IPS DF 6.9 (cell line): ENCODE data around the gene THY1.
A peak's percentile ranks its signal among the peaks of the same experiment; 100 is the strongest.

Source experiments
- DNase-seq: peaks from one replicate; pipeline ENCODE4 v3.0.0-alpha.2; 2013; ENCODE audit warnings: low read depth, low spot score
- H3K27ac ChIP-seq: one replicate; pipeline ENCODE4 v1.5.1; 2013; ENCODE audit warnings: low read length, control low read depth
- H3K27me3 ChIP-seq: 2 replicates; pipeline ENCODE4 v1.6.1; 2013; ENCODE audit warnings: mild to moderate bottlenecking, low read length; ENCODE audit not compliant: control insufficient read depth, insufficient read depth
- H3K36me3 ChIP-seq: 2 replicates; pipeline ENCODE4 v1.6.1; 2013; ENCODE audit warnings: low read length; ENCODE audit not compliant: control insufficient read depth, insufficient read depth
- H3K4me1 ChIP-seq: 2 replicates; pipeline ENCODE4 v1.6.1; 2013; ENCODE audit warnings: low read length; ENCODE audit not compliant: control insufficient read depth, insufficient read depth
- H3K4me3 ChIP-seq: 2 replicates; pipeline ENCODE4 v1.5.1; 2013; ENCODE audit warnings: mild to moderate bottlenecking, low read length
- H3K9me3 ChIP-seq: 2 replicates; pipeline ENCODE4 v1.6.1; 2013; ENCODE audit warnings: low read length, inconsistent platforms; ENCODE audit not compliant: control insufficient read depth, insufficient read depth
- WGBS: extraction: QIAGEN DNeasy Blood & Tissue Kit; methylation state at CpG from one replicate; pipeline ENCODE4 v1.1.7; 2013; ENCODE audit warnings: mixed read lengths, missing lambda C conversion rate; ENCODE audit not compliant: insufficient read length, insufficient coverage; 5-methylcytosine and 5-hydroxymethylcytosine counted together

The THY1 gene

DNA sequence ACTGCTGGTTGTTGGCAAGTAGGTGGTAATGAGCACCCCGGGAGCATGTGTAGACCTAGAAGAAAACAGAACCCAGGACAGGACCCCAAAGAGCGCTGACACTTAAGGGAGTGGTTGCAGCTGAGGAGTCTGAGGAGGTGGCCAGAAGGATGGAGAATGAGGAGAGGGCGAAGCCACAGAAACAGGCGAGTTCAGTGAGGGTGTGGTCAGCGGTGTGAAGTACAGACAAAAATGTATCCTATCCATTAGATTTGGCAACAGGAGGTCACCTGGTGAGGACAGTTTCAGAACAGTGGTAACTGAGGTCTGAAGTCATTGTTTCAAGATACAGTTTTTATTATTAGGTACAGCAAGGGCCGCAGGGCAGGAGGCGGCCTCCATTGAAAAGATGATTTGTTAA lies 8.6 kb upstream of the THY1 start:
- no peaks in the 10 kb centered on the region for H3K9me3 ChIP-seq
- no CpG with 5 or more reads among the region's 7 CpGs for WGBS
- peaks cover 3% of the 10 kb centered on the region for H3K4me1 ChIP-seq
- no peaks in the 10 kb centered on the region for H3K36me3 ChIP-seq
- no peak for DNase-seq
- H3K4me3 ChIP-seq = no peak overlapping the region
- H3K27ac ChIP-seq = no peak overlapping the region
- no peaks in the 10 kb centered on the region for H3K27me3 ChIP-seq

DNA sequence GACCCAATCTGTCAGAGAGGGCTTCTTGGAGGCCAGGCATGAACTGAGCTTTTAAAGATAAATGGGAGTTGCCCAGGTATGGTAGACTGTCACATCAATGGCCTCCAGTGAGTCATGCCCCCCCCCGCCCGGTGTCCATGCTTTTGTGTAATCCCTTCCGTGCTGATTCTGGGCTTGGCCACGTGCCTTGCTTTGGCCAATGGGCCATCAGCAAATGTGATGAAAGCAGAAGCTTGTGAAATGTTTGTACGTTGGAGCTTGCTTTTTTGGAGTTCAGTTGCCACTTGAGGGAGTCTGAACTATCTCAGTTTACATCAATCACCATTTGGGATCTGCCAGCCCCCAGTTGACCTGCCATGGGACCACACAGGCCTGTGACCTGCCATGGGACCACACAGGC lies 4.3 kb upstream of the THY1 start:
- H3K4me3 ChIP-seq = no peak overlapping the region
- H3K9me3 ChIP-seq = no peaks in the 10 kb centered on the region
- H3K4me1 ChIP-seq = peaks cover 11% of the 10 kb centered on the region
- H3K36me3 ChIP-seq = no peaks in the 10 kb centered on the region
- no peak for DNase-seq
- no peaks in the 10 kb centered on the region for H3K27me3 ChIP-seq
- H3K27ac ChIP-seq = no peak overlapping the region
- no CpG with 5 or more reads among the region's 5 CpGs for WGBS

DNA sequence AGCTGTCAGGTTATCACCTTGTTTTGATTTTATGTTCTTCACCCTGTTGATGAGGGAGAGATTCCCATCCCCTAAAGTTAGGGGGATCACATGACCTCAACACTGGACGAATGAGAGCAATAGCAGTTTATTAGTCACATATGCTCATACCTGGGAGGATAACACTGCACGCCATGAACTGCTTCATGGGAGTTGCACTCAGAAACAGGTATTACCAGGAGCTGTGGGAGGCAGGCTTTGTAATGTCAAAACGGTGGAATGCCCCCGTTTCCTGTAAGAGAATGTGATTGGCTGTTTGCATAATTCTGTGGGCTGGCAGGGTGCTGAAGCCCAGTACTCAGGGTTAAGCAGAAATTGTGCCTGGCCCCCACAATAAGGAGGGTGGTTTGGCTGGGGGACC lies 3.2 kb upstream of the THY1 start:
- WGBS = no CpG with 5 or more reads among the region's 4 CpGs
- peaks cover 13% of the 10 kb centered on the region; the same call in 1 of the 2 replicates for H3K4me1 ChIP-seq
- no peaks in the 10 kb centered on the region for H3K36me3 ChIP-seq
- DNase-seq = no peak
- H3K4me3 ChIP-seq = no peak overlapping the region
- H3K9me3 ChIP-seq = no peaks in the 10 kb centered on the region
- no peak overlapping the region for H3K27ac ChIP-seq
- no peaks in the 10 kb centered on the region for H3K27me3 ChIP-seq

DNA sequence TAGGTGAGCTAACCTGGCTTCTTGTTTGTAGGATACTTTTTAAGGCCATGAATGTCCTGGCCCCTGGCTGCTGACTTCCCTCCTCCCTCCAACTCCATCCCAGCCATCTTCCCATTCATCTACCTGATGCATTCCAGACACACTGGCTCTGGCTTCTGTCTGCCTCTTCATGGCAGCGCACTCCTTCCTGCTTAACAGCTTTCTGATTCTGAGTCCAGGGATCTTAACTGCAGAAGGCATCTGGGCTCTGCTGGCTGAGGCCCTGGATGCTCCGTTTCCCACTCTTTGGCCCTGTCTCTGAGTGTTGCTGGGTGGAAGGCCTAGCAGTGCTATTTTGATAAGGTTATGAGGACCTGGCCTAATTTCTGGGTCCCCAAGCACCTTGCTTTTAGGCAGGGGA lies 1.8 kb upstream of the THY1 start:
- no peak overlapping the region for H3K27ac ChIP-seq
- DNase-seq = no peak
- peaks cover 17% of the 10 kb centered on the region for H3K4me1 ChIP-seq
- peaks cover 6% of the 10 kb centered on the region; the same call in 1 of the 2 replicates for H3K36me3 ChIP-seq
- no peak overlapping the region for H3K4me3 ChIP-seq
- no CpG with 5 or more reads among the region's 2 CpGs for WGBS
- no peaks in the 10 kb centered on the region for H3K27me3 ChIP-seq
- no peaks in the 10 kb centered on the region for H3K9me3 ChIP-seq

DNA sequence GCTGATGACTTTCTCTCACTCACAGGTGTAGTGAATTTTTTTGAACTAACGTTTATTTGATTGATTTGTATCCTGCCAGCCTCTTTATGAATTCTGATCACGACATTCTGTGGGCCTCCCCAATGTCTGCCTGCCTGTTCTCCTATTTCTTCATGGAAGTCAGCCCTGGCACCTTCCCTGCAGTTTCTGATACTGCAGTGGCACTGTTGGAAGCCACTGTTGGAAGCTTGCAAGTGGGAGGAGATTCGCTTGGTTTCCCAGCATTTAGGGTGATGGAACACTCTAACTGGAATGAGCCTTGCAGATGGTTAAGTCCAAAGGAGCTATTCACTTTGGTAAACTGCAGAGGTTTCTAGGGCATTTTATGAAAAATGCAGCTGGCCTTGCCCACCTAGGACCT lies 1.3 kb upstream of the THY1 start:
- peaks cover 11% of the 10 kb centered on the region for H3K36me3 ChIP-seq
- no peak overlapping the region for H3K4me3 ChIP-seq
- WGBS = no CpG with 5 or more reads among the region's 3 CpGs
- H3K4me1 ChIP-seq = peaks cover 18% of the 10 kb centered on the region
- no peaks in the 10 kb centered on the region for H3K9me3 ChIP-seq
- DNase-seq = no peak
- H3K27ac ChIP-seq = no peak overlapping the region
- no peaks in the 10 kb centered on the region for H3K27me3 ChIP-seq

DNA sequence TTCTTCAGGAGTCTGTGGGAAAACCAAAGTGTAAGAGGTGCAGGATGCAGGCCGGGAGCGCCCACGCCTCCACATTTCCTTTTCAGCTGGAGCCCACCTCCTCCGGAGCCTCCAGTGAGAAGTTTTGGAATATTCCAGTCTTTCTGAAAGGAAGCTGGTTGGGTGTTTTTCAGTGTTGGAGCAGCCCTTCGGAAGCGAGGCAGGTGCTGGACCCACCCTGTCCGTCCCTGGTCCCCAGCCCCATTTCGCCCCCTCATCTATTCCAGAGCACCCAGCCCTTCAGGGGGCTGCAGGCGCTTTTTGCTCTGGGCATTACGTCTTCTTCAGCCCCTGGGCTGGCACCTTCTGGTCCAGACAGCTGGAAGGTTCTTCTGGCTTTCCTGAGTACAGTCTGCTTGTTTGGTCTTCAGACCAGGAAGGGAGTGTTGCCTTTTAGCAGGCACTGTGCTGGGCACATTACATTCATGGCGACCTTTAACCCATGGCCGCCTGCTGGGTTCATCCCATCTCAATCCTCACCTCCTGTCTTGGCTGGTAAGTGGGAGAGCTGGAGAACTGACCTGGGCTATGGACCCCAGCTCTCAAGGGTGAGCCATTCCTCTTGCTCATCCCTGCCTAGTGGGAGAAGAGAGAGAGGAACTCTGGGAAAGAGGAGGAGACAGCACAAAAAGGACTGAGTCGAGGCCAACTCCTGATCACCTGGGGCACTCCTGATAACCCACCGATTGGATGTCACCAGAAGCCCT lies 710 bp upstream of the THY1 start:
- no CpG with 5 or more reads among the region's 14 CpGs for WGBS
- no peaks in the 10 kb centered on the region for H3K27me3 ChIP-seq
- H3K27ac ChIP-seq = no peak overlapping the region
- no peak for DNase-seq
- H3K36me3 ChIP-seq = peaks cover 17% of the 10 kb centered on the region
- peak overlapping the region; percentile 61; the same call in 1 of the 2 replicates for H3K4me3 ChIP-seq
- peaks cover 18% of the 10 kb centered on the region for H3K4me1 ChIP-seq
- no peaks in the 10 kb centered on the region for H3K9me3 ChIP-seq

DNA sequence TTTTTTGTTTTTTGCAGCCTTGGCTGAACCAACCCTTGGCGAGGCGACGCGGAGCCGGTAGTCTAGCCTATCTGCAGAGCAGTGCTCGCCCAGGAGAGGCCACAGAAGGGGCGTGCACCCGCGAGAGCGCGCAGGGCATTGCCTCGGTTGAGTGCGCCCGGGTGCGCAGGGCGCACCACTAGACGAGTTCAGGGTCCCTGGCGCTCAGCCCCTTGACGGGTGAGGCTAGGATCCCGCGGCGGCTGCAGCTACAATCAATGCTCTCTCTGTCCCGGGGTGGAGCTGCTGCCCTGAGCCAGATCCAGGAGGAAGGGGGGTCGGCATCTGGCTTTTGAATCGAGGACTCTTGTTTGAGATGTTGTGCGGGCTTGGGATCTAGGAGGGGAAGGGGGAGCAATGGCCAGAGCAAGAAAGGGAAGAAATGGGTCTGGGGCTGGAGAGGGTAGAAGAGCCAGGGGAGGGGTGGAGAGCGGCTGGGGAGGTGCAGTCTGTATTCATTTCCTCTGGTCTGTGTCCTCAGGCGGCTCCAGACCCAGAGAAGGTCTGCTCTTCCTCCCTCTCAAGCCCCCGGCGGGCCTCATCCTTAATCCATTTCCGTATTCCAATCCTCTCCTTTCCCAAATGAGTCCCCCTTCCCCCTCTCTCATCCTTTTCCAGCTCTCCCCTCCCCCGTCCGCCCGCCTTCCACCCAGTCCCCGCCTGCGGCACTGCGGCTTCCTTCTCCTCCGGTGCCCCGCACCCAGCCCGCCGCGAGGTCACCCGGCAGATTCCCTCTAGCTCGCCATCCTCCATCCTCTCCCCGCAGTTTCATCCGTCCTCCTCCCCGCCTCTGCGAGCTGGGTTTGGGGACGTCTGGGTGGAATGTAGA lies 797 bp downstream of the THY1 start:
- H3K9me3 ChIP-seq = no peaks in the 10 kb centered on the region
- peaks cover 17% of the 10 kb centered on the region for H3K36me3 ChIP-seq
- peaks cover 18% of the 10 kb centered on the region for H3K4me1 ChIP-seq
- H3K27me3 ChIP-seq = no peaks in the 10 kb centered on the region
- H3K27ac ChIP-seq = no peak overlapping the region
- no peak for DNase-seq
- H3K4me3 ChIP-seq = peak overlapping the region; percentile 61
- WGBS = no CpG with 5 or more reads among the region's 49 CpGs

DNA sequence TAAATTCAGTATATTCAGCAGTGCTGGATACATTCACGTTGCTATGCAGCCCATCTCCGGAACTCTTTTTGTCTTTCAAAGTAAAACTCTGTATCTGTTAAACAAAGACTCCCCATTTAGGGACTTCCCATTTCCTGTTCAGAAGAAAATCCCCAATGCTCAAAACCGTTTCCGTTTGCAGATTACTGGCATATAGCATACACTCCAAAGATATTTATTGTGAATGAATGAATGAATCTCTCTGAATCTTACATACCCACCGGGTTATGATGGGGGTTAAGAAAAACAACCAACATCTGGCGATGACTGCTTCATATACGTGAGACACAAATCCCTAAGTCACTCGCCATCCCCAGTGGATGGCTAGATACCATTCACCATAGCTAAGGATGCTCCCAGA lies 1.6 kb downstream of the THY1 start:
- Histone ChIP-seq H3K9me3 (no peaks in the 10 kb centered on the region), H3K27me3 (no peaks in the 10 kb centered on the region), H3K4me3 (peak overlapping the region; percentile 61; the same call in 1 of the 2 replicates), H3K27ac (no peak overlapping the region), H3K36me3 (peaks cover 17% of the 10 kb centered on the region), H3K4me1 (peaks cover 17% of the 10 kb centered on the region)
- no CpG with 5 or more reads among the region's 8 CpGs for WGBS
- DNase-seq = no peak

DNA sequence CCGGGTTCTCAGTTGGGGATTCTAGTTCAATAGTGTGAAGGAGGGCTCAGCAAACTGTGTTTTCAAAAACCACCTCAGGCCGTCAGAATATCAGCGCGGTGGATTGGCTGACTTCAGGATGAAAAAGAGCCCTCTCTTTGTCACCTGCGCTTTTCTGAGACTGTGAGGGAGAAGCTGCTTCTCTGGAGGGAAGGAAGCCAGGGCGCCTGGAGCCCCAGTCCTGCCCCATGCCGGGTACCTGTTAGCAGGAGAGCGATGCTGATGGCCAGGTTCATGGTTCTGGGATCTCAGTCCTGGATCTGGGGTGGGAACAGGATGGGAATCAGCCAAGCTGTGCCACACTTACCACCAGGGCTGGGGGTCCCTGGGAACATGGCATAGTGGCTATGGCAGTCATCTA lies 2.3 kb downstream of the THY1 start:
- Histone ChIP-seq H3K27ac (peak overlapping the region; percentile 27), H3K9me3 (no peaks in the 10 kb centered on the region), H3K4me3 (no peak overlapping the region), H3K4me1 (peaks cover 13% of the 10 kb centered on the region), H3K36me3 (peaks cover 17% of the 10 kb centered on the region), H3K27me3 (no peaks in the 10 kb centered on the region)
- no peak for DNase-seq
- no CpG with 5 or more reads among the region's 8 CpGs for WGBS

DNA sequence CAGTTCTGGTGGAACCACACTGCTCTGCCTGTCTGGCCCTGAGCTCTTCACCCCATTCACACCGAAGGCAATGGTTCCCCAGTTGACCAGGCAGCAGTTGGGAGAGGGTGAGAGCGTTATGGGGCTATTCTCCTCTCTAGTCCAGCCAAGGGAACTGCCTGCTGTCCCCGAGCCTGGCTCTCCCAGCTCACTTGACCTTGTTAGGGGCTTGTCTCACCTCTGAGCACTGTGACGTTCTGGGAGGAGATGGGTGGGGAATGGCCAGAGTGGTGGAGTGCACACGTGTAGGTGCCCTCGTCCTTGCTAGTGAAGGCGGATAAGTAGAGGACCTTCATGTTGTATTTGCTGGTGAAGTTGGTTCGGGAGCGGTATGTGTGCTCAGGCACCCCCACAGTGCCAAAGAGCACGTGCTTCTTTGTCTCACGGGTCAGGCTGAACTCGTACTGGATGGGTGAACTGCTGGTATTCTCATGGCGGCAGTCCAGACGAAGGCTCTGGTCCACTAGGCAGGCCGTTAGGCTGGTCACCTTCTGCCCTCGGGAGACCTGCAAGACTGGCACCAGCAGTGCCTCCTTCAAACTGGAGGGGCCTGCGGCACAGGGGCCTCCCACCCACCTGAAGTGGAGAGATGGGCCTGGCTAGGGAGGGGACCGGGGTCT lies 3.0 kb downstream of the THY1 start:
- no CpG with 5 or more reads among the region's 18 CpGs for WGBS
- no peak for DNase-seq
- Histone ChIP-seq H3K27ac (peak overlapping the region; percentile 60), H3K9me3 (no peaks in the 10 kb centered on the region), H3K36me3 (peaks cover 17% of the 10 kb centered on the region), H3K4me3 (no peak overlapping the region), H3K27me3 (no peaks in the 10 kb centered on the region), H3K4me1 (peaks cover 12% of the 10 kb centered on the region)
